Measurements from ENCODE around the gene ANKZF1.

DNA sequence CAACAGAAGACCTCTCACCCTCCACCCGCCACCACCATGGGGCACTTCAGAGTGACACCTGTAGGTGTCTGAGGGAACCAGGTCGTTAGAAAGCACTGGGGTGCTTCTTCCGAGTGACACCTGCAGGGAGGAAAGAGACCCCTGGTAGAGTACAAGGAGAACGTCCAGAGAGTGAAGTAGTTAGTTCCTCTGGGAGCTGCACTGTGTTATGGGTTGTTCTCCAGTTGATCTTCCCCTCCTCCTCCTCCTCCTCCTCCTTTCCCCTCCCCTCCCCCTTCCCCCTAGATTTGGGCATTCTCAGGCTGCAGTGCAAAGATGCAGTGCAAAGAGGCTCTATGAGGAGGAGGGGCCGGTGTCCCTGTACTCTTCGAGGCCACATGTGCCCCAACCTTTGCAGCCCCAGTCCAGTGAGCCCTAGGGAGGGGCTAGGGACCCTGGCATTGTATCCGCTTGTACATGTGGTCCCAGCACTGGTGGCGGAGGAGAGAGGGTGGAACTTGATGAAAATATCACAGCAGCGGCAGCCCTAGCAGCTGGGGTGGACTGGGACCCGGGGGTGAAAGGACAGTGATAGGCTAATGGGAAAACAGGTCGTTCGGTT is 50.4 kb downstream of the ANKZF1 start:
- TF ChIP-seq CTCF (IDR thresholded peaks at IDR 0.05): no peak
- TF ChIP-seq POLR2AphosphoS5 (IDR thresholded peaks at IDR 0.05; ENCODE audit: low read depth, low read length): no peak
- no peak for TF ChIP-seq TCF7L2 (IDR thresholded peaks at IDR 0.05; ENCODE audit: low read depth, low read length)
